ENCODE results near the gene CHD9. TPM values are rescaled to one million over a fixed set of nuclear protein-coding genes. Genes with fewer than 3 reads are reported as not detected.
A peak's percentile ranks its signal among the peaks of the same experiment; 100 is the strongest.

CHD9 gene
- total RNA-seq, 4 donors from 2014 or later = 29.0 to 68.5 (median 37.3) TPM

DNA sequence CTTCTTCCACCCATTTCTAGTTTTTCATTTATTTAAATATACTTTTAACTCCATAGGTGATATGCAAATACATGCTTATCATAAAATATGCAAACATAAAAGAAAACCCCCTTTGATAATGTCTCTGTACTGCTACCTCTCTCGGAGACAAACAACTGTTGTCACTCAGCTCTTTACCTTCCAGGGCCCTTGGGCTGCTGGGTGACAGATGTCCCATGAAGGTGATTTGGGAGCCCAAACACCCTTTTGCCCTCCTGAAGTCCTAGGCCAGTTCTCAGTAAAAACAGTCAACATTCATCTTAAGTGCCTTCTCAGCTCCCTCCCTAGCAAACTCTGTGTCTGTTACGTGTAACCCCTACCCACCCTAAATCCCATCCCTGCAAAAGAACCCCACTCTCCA, 37.5 kb downstream of the CHD9 start:
- no peak for DNase-seq
- peak overlapping the region; percentile 32 to 91 (median 87) for H3K27ac ChIP-seq
- peaks cover 52 to 85% (median 58%) of the 10 kb centered on the region in 3 donors for H3K4me1 ChIP-seq
- H3K4me3 ChIP-seq = no peak overlapping the region
- no peaks in the 10 kb centered on the region for H3K9me3 ChIP-seq
- no peaks in the 10 kb centered on the region for H3K27me3 ChIP-seq
- 92 to 97% methylated on average over 2 of the region's 2 CpGs for WGBS, 2 donors
- intact Hi-C loops (cut with DNase I) = no loop called here
- TF ChIP-seq CTCF (IDR thresholded peaks at IDR 0.05) = no peak
- no peak for TF ChIP-seq POLR2A (IDR thresholded peaks at IDR 0.05)
- H3K36me3 ChIP-seq = no peaks in the 10 kb centered on the region

DNA sequence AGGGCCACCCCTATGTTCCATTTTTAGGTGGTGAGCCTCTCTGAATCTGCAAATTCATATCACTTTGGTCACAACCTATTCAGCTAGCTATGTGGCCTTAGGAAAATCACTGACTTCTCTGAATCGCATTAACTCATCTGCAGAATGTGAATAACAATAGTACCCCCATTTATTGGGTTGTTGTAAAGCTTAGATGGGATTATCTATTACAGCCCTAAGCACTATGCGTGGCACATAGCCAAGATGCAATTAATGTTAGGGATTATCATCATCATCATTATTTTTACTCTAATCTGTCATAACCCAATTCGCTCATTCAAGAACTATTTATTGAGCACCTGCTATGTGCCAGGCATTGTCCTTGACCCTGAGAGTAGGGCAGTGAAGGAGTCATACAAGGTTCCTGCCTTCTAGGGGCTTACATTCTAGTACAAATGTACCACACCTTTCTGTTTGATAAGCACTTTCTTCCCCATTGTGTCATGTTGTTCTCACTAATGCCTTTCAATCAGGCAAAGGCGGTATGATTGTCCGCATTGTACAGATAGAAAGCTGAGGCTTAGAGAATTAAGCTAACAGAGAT, 38.5 kb downstream of the CHD9 start:
- TF ChIP-seq POLR2A (IDR thresholded peaks at IDR 0.05) (no peak), CTCF (IDR thresholded peaks at IDR 0.05) (no peak)

GRCh38 chr16:53094013-53094630, 39.3 kb downstream of the CHD9 start:
- intact Hi-C loops (cut with DNase I) = no loop called here
- Histone ChIP-seq H3K27ac (peak overlapping the region; percentile 85 to 89 (median 87)), H3K4me1 (peaks cover 69 to 90% (median 70%) of the 10 kb centered on the region in 3 donors), H3K9me3 (no peaks in the 10 kb centered on the region), H3K36me3 (no peaks in the 10 kb centered on the region), H3K4me3 (no peak overlapping the region), H3K27me3 (no peaks in the 10 kb centered on the region)
- DNase-seq = no peak
- no peak for TF ChIP-seq CTCF (IDR thresholded peaks at IDR 0.05)
- no peak for TF ChIP-seq POLR2A (IDR thresholded peaks at IDR 0.05)
- 21 to 56% methylated on average over 6 to 7 of the region's 10 CpGs for WGBS, 2 donors

More for the DNA sequence above, 38.5 kb downstream of the CHD9 start:
- intact Hi-C loops (cut with DNase I) = no loop called here
- no peak for DNase-seq
- Histone ChIP-seq H3K27me3 (no peaks in the 10 kb centered on the region), H3K4me3 (no peak overlapping the region), H3K36me3 (no peaks in the 10 kb centered on the region), H3K9me3 (no peaks in the 10 kb centered on the region), H3K27ac (peak overlapping the region; percentile 85 to 89 (median 87)), H3K4me1 (peaks cover 60 to 90% (median 64%) of the 10 kb centered on the region in 3 donors)
- WGBS, 2 donors = 78 to 81% methylated on average over 3 to 5 of the region's 5 CpGs

GRCh38 chr16:53097190-53097589, 42.4 kb downstream of the CHD9 start:
- intact Hi-C loops (cut with DNase I) = no loop called here
- H3K9me3 ChIP-seq = no peaks in the 10 kb centered on the region
- no peak overlapping the region for H3K4me3 ChIP-seq
- peaks cover 54 to 90% (median 61%) of the 10 kb centered on the region in 3 donors for H3K4me1 ChIP-seq
- no peaks in the 10 kb centered on the region for H3K36me3 ChIP-seq
- WGBS, 2 donors = 82 to 84% methylated on average over 4 of the region's 4 CpGs
- no peak for DNase-seq
- no peaks in the 10 kb centered on the region for H3K27me3 ChIP-seq
- no peak for TF ChIP-seq POLR2A (IDR thresholded peaks at IDR 0.05)
- no peak for TF ChIP-seq CTCF (IDR thresholded peaks at IDR 0.05)
- H3K27ac ChIP-seq = peak overlapping the region in 2 of 4 donors; percentile 95 to 96

GRCh38 chr16:53098526-53099317, 43.9 kb downstream of the CHD9 start:
- WGBS, 2 donors = 7 to 11% methylated on average over 10 to 13 of the region's 16 CpGs
- intact Hi-C loops (cut with DNase I) = no loop called here
- Histone ChIP-seq H3K4me3 (peak overlapping the region; percentile 40 to 65 (median 50)), H3K27me3 (no peaks in the 10 kb centered on the region), H3K36me3 (no peaks in the 10 kb centered on the region), H3K9me3 (no peaks in the 10 kb centered on the region), H3K27ac (peak overlapping the region; percentile 92 to 96 (median 96)), H3K4me1 (peaks cover 39 to 80% (median 49%) of the 10 kb centered on the region in 3 donors)
- DNase-seq = peak; percentile 39
- TF ChIP-seq POLR2A (IDR thresholded peaks at IDR 0.05) (no peak), CTCF (IDR thresholded peaks at IDR 0.05) (no peak)
